NCI-H526 (cell line): ENCODE data around the gene KIAA0232.
"Not testable (repeated sequence)": the region's sequence is repeated elsewhere in the genome, so short reads cannot be mapped to it uniquely, and the experiment has no call there.

Experiments
- DNase-seq, 2 experiments: peaks; one replicate each; lab custom pipeline; 2025; lab: John Stamatoyannopoulos, UW

The KIAA0232 gene

DNA sequence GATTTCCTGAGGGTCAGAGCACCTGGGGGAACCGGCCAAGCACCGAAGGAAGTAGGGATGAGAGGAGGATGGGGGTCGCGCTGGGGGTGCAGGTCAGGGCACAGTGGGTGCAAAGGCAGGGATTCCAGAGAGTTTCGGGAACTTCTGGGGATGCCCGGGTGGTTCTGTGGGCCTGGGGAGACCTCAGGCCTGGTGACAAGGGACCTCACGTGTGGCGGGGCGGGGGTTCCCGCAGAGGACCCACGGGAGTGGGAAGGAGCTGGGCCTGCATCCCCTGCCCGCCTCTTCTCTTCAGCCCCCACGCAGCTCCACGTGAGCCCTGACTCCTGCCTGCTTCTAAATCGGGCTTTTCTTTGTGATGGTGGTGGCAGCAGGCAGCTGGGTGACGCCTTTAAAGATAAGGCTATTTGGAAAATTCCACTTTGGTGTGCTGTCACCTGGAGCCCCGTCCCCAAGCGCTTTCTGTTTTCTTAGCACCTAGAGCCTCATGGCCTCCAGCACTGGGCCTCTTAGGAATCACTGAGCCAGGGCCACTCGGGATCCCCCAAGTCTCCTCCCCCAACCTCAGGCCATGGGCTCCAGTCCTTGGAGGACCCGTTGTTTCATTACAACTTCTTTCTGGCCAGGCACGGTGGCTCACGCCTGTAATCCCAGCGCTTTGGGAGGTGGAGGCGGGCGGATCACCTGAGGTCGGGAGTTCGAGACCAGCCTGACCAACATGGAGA, 120.0 kb downstream of the KIAA0232 start:
- DNase-seq, result no peak

DNA sequence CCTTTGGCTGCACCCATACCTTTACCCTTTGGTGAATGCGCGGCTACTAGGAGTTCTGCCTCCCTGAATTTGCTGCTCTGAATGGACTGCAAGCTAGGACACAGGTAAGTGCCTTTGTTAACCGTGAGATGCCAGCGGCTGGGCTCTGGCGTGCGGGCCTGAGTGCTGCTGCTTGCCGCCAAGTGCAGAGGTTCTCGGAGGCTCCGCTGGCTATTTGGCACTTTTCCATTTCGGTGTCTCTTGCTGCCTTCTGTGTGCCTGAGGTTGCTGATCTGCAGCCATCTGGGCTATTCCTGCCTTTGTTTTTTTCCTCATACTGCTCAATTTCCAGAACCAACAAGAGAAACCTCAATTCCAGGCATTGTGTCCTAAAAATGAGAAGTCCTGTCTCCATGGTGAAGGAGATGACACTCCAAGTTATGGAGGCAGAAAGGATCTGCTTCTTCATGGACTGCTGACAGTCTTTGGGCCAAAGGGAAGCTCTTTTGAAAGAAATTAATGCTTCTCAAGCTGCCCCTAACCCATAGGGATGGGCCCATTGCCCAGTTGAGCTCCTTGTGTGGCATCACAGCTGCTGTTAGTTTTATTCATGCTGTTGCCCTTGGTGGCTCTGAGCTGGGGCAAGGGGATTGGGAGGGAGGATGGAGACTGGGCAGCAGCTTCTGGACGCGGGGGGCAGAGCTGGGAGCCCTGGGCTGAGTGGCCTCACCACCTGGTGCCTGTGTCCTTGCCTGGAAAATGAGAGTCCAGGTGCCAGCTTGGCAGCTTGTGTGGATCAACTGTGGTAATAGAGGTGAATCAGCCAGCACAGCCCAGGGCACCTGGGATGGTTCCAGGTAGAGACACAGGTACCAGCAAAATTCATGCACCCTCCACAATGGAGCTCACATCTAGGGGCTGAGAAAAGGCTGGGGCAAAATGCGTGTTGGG, 123.3 kb downstream of the KIAA0232 start:
- DNase-seq, result no peak

DNA sequence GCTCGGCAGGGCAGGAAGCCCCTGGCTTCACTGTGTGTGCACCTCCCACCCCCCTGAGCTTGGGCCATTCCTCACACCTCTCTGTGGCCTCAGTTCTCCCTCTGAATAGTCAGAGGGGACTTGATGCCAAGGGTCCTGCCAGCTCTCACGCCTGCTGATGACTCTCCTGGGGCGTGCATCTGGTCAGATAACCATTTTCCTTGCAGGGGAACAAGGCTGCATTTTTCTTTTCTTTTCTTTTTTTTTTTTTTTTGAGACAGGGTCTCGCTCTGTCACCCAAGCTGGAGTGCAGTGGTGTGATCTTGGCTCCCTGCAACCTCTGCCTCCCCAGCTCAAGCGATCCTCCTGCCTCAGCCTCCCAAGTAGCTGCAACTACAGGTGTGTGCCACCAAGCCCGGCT, 124.0 kb downstream of the KIAA0232 start:
- DNase-seq, result not testable (repeated sequence)

DNA sequence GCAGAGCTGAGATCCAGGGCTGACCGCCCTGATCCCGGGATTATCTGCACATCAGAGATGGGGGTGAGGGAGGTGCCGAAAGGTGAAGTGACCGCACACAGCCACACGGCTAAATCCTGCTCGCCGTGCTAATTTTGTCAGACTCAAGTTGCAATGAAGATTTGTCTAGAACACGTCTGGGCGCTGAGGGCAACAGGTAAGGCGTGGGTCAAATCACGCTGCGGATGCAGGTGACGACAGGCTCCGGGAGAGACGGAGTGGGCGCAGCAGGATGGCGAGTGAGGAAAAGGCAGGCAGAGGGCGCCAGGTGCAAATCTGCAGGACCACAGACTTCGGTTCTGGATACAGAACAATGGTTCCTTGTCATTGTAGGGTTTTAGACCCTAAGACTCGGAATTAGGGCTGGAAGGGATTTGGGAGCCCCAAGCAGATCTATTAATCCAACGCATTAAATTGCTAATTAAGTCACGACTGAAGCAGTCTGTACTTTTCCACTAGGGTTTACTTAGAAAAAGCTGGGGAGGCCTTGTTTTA, 125.2 kb downstream of the KIAA0232 start:
- DNase-seq, result peak; percentile 64 to 81

DNA sequence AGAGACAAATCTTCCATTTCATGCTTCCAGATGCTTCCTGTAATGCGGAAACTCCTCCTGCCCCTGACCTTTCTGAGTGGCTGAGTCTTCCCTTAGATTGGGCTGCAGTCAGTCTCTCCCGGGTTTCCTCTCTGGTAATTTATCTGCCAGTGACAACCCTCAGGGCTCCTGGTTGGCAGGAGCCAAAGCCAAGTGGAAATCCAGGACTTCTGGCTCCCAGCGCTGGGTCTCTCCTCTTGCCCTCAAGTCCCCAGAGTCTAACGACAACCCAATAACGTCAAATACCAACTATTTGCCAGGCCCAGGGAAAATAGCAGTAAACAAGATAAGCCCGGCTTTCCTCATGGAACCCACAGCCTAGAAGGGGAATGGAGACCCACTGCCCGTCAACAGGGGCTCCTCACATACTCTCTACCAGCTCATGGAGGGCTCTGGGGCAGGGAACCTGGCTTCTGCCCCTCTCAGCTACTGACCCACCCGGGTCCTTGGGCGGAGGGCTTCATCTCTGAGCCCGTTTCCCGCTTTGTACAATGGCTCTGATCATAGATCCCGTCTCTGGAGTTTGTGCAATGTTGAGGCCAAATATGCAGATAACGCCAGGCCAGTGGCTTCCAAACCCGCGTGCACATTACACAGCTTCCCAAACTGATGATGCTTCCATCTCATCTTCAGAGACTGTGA, 126.0 kb downstream of the KIAA0232 start:
- peak in 1 of 2 experiments; percentile 57 for DNase-seq

DNA sequence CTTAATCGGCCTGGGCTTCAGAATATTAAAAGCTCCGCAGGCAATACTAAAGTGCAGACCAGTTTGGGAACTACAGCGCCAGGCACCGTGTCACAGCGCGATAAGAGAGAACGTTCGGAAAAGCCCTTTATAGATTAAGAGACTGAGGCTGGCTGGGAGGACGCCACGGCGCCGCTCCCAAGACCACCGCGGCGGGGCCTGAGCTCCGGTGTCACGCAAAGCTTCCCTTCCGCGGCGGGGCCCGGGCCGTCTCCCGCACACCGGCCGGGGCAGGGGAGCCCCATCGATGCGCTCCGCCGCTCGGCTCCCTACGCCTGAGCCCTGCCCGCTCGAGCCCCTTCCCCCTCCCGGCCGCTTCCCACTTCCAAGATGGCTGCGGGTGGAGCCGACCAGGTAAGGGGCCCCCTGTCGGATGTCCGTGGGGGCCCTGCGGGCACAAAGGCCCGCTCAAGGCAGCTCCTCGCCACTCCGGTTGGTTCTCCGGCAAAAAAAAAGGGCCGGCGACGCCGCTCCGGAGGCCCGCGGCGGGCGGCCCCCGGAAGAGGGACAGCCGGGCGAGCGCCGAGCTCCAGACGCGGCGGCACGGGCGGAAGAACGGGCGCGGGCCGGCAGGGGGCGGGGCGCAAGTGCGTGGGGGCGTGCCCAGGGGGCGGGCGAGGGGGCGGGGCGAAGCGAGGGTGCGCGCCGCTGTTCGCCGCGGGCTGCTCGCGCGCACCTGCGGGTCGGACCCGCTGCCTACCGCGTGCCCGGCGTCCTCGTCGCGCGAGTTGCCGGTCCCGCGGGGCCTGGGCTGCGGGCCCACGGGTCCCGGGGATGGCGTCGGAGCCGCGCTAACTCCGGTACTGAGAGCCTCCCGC, 126.8 kb downstream of the KIAA0232 start, which contains the start of gene TBC1D14:
TSS of gene TBC1D14 (plus strand) at position 714 of the 857 bp plus-strand sequence. CDS start 13,564 bp downstream, outside the sequence.
- DNase-seq, result peak; percentile 66 to 92

DNA sequence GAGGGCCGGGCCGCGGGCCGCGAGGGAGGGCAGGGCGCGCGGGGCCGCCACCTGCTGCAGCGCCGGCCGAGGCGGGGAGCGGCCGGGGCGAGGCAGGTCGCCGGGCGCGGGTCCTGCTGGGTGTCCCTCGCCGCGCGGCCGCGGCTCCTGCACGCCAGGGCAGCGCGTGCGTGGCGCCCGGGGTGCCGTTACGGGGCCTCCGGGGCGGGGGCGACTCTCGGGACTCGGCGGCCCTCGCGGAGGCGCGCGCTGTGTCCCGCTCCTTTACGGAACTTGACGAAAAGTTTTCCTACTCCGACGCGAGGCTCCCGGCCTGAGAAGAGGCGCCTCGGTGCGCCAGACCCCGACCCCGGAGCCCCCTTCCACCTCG, 127.4 kb downstream of the KIAA0232 start:
- DNase-seq, result peak in 1 of 2 experiments; percentile 69

DNA sequence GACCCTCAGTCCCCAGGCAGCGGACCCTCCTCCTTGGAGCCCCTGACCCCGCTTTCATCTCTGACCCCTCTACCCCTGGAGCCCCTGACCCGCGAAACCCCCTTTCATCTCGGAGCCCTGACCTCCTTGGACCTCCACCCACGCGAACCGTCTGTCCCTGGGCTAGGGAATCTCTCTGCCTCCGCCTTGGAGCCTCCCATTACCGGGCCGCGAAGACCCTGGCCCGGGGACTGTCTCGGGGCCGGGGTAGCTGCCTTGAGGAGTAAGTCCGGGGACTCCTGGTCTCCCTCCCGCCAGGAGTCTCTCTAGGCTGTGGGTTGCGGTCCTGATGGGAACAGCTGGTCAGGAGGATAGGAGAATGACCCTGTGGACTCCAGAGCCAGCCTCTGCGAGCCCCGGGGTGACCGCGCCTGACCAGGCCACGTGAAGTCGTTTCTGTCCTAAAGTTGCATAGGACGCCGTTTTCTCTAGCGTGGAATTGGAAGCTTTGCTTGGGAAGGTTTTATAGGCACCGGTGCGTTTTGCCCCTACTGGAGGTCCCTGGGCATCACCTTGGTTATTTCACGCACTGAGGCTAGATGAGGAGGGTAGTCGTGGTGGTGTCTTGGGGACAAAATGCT, 127.9 kb downstream of the KIAA0232 start:
- DNase-seq, result peak in 1 of 2 experiments; percentile 37

DNA sequence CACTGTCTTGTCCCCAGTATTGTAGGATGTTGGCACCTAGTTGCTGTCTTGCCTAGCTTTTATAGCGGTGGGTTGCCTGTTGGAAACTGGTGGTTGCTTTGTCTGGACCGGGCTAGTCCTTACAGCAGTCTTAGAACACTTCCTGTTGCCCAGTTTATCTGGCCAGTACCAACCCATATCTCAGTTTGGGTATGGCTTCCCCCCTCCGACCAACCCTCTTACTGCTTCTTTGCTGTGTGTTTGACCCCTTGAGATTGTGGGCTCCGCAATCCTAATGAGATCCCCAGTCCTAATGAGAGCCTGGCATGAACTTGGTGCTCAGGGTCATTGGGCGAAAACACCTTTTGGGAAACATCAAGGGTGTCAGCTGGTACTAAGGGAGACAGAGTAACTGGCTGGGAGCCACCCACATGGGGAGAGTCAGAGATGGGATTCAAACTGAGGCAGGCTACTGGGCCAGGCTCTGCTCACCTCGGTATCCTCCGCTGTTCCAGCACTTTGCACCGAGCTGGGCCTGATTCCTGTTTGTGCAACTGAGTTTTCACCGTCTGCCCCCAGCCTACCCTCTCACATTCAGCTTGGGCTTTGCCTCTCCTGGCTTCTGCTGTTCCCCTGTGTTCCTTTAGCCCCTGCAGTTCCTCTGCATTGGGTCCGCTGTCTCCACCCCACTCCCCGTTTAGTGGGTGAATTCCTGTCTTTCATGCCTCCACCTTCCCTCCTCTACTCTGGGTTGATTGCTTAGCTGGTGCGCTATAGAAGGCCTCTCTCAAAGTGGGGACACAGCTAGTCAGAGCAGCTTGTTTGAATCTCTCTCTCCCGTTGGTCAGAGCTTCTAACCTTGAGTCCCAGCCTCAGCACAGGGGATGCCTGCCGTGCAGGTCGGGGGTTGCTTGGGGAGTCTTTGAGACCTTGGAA, 128.7 kb downstream of the KIAA0232 start:
- DNase-seq, result no peak

DNA sequence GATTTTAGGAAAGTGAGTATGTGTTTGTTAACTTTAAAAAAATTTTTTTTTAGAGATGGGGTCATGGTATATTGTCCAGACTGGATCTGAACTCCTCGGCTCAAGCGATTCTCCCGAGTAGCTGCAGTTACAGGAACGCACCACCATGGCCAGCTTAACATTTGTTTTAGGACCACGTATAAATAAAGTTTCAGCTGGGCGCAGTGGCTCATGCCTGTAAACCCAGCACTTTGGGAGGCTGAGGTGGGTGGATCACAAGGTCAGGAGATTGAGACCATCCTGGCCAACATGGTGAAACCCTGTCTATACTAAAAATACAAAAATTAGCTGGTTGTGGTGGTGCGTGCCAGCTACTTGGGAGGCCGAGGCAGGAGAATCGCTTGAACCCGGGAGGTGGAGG, 129.4 kb downstream of the KIAA0232 start:
- DNase-seq, result not testable (repeated sequence)

DNA sequence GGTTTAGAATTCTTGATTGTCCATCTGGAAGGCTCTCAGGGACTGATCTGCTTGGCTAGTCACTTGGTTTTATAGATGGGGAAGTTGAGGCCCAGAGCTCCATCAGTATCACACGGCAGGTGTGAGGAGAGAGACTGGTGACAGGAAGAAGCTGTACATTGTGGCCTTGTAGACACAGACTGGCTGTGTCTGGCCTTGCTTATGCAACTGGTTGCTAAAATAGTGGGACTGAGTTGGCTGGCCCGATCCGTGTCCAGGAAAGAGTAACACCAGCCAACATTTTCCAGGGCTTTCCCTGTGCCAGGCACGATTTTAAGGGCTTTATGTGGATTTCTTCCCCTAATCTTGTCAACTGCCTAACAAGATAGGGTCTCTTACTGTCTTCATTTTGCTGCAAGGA, 129.9 kb downstream of the KIAA0232 start:
- DNase-seq, result no peak

DNA sequence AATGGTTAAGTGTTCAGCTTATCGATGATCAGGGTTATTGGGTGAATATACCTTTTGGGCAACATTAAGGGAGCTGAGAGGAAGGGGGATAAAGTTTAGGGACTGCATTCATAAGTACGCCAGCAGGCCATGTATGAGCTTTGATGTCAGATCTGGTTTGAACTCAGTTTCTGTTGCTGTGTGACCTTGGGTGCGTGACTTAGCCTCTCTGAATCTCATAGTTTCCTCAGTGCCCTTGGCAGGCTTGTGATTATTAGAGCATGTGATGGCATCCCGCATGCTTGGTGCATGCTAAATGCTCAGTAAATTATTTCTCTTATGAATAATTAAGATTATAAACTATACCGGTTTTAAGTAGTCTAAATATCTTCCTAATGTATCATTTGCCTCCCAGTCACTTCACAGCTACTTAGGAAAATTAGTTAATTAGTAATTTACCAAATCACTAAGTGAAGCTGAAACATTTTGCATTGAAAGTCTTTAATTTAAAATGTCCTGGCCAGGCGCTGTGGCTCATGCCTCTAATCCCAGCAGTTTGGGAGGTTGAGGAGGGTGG, 130.9 kb downstream of the KIAA0232 start:
- no peak for DNase-seq

DNA sequence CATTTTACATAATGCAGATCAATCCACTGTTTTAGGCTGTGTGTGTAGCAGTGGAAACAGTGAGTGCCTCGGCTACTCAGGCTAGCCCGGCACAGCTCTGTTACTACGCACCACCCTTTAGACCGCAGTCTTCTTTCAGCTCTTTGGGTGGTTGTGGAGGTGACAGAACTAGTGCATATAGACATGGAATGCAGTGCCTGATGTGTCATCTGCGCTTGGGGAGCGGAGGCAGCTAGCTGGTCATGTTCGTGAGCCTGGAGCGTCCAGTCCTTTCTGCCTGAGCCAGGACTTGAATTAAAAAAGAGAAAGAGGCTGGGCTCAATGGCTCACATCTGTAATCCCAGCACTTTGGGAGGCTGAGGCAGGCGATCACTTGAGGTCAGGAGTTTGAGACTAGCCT, 131.9 kb downstream of the KIAA0232 start:
- no peak for DNase-seq

DNA sequence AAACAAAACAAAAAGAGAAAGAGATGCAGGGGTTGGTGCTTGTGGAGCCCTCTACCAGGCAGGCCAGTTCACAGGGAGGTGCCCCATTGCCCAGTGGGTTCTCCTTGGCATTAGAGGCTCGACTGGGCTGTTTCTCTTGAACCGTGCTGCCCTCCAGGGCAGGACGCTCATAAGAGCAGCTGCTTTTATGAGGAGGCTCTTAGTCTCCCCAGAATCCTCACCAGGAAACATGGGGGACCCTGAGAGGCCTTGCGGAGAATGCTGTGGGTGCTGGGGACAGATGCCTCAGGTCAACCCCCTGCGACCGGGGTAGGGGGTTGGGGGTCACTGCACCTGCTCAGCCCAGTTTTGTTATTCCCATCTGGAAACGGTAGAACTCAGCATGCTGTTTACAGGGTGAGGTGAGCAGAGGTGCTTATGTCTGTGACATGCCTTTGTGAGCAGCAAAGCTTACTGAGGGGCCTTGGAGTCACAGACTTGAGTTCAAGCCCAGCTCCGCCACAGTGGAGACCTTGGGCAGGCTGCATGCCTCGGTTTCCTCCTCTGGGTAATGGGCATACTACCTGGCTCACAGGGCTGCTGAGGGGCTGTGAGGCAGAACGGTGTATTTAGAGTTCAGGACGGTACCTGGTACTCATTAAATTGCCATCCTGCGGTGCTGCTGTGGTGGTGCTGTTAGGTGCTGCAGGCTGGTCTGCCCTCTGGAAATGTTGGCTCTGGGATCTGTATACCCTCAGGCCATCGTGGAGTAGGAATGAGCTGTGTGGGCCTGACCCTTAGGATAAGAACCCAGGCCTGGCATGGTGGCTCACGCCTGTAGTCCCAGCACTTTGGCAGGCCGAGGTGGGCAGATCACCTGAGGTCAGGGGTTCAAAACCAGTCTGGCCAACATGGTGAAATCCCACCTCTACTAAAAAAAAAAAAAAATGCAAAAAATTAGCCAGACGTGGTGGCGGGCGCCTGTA, 132.8 kb downstream of the KIAA0232 start:
- DNase-seq, result no peak

DNA sequence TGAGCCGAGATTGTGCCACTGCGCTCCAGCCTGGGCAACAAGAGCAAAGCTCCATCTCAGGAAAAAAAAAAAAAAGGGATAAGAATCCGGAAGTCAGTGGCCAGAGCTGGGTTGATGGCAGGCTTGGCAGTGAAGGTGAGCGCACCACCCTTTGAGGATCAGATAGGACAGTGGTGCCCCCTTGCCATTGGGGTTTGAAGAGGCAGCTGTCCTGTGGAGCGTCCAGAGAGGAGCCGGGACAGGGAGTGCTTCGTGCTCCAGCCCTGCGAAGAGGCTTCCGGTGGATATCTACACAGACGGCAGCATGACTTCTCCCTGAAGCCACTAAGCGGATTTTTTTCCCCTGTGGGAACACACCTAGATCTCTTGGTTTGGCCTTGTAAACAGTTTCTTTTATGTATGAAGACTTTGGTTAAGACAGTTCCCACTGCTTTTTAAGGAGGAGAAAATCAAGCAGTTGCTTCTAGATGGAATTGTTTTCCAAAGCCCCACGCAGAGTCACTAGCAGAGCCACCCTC, 133.6 kb downstream of the KIAA0232 start:
- DNase-seq, result no peak

DNA sequence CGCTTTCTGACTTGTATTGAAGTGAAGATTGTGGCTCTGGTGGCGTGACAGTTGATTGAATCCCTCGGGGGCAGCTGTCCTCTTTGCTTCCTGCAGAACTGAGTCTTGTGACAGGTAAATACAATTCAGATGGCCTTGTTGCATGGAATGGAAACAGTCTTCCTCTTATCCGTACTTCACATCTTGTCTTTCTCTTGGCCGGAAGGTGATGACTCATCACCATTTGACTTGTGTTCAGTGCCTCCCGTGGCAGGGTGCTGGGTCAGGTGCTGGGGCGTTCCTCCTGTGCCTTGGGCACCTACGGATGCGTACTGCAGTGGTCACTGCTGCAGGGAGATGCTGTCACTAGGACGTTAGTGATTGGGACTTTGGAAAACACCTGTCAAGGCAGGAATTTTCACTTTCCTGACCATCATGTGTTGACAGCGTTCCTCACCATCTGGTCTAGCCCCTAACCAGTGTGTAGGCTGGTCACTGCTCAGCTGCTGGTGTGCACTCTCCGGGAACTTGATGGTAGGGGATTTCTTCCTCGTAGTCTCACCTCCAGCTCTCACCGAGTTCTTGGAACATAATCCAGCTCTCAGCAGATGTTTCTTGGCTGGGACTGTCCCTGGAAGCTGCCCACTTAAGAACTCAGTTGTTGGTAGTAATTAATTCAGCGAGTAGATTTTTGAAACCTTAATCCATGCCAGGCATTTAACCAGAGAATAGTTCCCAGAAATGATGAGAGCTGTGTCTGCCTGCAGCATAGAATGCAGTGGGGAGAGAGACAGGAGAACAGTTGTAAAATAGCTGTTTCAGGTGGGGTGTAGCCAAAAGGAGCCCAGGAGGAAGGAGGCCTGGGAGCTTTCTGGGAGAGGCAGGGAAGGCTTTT, 134.3 kb downstream of the KIAA0232 start:
- no peak for DNase-seq
